ENCODE data around the gene MLANA.

Gene MLANA

DNA sequence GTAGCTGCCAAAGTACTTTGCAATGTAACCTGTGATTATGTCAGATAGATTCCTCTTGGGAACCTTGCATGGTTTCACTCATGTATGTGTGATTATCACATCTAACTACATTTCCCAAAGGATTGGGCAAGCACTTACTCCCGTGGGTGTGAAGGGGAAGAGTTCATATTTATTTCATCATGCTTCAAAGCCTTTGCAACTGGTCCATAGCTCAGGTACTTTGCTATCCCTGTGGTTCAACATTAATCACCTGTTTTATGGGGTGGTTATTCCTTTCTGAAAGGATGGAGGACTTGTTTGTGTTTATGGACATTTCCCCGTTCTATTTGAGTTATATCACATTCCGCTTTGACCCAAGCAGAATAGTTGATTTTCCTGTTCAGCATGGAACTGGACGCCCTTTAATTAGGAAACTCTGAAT, 44.2 kb upstream of the MLANA start:
- peak overlapping the region; percentile 86 for H3K27ac ChIP-seq
- TF ChIP-seq, protein P1, sequence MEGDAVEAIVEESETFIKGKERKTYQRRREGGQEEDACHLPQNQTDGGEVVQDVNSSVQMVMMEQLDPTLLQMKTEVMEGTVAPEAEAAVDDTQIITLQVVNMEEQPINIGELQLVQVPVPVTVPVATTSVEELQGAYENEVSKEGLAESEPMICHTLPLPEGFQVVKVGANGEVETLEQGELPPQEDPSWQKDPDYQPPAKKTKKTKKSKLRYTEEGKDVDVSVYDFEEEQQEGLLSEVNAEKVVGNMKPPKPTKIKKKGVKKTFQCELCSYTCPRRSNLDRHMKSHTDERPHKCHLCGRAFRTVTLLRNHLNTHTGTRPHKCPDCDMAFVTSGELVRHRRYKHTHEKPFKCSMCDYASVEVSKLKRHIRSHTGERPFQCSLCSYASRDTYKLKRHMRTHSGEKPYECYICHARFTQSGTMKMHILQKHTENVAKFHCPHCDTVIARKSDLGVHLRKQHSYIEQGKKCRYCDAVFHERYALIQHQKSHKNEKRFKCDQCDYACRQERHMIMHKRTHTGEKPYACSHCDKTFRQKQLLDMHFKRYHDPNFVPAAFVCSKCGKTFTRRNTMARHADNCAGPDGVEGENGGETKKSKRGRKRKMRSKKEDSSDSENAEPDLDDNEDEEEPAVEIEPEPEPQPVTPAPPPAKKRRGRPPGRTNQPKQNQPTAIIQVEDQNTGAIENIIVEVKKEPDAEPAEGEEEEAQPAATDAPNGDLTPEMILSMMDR (conservative IDR thresholded peaks at IDR 0.05) = no peak

DNA sequence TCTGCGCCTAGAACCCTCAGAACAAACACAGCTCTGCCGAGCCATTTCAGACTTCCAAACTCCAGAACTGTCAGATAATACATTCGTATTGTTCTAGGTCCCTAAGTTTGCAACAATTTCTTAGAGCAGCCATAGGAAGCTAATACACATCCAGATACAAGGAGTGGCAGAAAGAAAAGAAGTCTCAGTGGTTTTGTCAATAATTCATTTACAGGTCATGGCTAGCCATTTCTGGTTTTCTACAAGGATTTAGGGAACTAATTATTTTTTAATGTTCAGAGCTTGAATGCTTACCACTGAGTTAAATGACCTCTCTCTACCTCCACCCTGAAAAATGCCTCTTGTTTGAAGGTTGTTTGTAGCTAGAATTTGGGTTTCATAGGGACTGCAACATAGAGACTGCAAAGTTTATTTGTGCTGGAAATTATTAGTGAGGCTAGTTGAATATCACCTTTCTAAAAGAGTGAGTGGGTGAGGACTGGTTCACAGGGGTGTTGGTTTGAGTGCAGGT, 42.3 kb upstream of the MLANA start:
- TF ChIP-seq, protein P1 (conservative IDR thresholded peaks at IDR 0.05) = no peak
- H3K27ac ChIP-seq = no peak overlapping the region

DNA sequence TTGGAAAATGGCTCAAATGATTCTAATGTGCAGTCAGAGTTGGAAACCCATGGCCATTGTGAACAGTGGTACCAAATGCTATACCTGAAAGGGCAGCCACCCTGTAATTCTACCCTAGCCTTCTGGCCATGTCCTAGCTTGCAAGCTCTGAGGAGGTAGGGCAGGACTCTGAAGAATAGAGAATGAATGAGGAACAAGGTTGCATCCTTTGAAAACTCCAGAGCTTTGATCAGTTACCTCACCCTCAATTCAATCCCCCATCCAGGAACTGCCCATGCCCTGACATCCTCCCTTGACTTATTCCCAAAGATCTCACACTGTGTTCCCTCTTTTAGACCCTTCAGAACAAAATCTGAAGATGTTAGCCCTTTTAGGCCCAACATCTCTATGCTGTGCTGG, 40.0 kb upstream of the MLANA start:
- no peak overlapping the region for H3K27ac ChIP-seq
- TF ChIP-seq, protein P1 (conservative IDR thresholded peaks at IDR 0.05) = no peak

DNA sequence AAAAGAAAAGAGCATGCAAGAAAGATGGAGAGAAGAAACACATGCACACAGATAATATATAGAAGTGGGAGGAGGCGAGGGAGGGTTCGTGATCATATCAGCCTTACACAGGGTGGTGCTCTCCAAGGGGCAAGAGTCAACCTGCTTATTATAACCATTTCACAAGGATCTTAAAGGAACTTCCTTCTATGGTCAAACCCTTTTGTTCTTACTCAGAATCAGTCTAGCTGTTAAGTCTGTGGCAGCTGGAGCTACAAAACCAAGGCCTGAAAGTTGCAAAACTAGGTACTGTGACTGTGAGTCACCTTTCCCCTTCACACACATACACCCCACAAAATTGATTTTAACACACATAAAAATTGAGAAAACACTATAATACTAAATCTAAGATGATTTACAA, 39.2 kb upstream of the MLANA start:
- H3K27ac ChIP-seq = no peak overlapping the region
- TF ChIP-seq, protein P1 (conservative IDR thresholded peaks at IDR 0.05) = no peak

DNA sequence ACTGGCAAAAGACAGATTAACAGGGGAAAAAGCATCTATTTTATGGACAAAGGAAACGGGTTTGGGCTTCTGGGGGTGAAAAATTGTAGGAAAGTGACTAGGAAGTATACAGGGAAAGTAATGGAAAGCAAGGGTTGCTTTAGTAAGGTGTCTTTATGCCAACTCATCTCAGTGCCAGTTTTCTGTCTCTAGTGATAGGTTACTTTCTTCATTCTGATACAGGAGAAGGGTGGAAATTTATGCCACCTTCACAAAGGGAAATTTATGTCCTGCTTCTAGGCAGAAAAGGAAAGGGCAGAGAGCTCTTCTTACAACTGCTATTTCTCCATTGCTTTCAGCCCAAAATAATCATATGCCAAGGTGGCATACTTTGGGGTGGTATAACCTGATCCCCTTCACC, 37.7 kb upstream of the MLANA start:
- TF ChIP-seq, protein P1 (conservative IDR thresholded peaks at IDR 0.05) = no peak
- H3K27ac ChIP-seq = no peak overlapping the region

DNA sequence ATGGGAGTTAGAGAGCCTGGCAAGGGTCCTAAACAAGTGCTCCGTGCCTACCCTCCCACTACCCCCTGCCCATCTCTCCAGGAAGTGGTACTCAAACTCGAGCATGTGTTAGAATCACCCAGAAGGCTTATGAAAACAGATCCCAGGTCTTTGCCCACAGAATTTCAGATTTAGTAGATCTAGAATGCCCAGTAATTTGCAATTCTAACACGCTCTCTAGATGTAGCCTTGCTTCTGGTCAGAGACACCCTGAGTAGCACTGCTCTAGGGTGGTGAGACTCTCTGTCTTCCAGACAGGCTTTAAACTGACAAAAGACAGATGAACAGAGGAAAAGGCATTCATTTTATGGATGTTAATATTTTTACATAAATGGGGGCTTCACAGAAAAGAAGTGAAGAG, 37.1 kb upstream of the MLANA start:
- no peak overlapping the region for H3K27ac ChIP-seq
- TF ChIP-seq, protein P1 (conservative IDR thresholded peaks at IDR 0.05) = no peak

DNA sequence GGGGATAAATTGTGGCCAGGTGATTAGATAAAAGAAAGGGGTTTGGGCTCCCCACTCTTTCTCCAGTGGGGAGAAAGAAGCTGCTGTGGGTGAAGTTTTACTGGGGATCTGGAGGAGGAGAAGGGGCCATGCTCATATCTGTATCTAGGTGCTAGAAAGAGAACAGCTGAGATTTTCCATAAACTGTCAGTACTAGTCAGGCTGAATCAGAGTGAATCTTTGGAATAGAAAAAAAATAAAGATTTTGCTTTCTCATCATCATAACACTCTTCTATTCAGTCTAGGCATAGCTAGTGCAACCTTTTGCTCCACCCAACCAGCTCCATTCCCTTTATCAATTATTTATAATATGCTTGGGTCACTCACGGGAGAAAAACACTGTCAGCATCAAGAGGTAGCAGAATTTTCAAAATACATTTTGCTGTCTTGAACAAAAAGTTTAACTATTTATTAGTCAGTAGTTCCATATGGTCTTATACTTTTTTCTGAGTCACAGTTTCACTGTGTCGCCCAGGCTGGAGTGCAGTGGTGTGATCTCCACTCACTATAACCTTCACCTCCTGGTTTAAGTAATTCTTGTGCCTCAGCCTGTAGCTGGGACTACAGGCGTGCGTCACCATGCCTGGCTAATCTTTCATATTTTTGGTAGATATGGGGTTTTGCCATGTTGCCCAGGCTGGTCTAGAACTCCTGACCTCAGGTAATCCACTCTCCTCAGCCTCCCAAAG, 36.5 kb upstream of the MLANA start:
- TF ChIP-seq, protein P1 (conservative IDR thresholded peaks at IDR 0.05) = no peak
- no peak overlapping the region for H3K27ac ChIP-seq

Measured in VCaP (cell line).